ENCODE results near the gene RSPH1.

DNA sequence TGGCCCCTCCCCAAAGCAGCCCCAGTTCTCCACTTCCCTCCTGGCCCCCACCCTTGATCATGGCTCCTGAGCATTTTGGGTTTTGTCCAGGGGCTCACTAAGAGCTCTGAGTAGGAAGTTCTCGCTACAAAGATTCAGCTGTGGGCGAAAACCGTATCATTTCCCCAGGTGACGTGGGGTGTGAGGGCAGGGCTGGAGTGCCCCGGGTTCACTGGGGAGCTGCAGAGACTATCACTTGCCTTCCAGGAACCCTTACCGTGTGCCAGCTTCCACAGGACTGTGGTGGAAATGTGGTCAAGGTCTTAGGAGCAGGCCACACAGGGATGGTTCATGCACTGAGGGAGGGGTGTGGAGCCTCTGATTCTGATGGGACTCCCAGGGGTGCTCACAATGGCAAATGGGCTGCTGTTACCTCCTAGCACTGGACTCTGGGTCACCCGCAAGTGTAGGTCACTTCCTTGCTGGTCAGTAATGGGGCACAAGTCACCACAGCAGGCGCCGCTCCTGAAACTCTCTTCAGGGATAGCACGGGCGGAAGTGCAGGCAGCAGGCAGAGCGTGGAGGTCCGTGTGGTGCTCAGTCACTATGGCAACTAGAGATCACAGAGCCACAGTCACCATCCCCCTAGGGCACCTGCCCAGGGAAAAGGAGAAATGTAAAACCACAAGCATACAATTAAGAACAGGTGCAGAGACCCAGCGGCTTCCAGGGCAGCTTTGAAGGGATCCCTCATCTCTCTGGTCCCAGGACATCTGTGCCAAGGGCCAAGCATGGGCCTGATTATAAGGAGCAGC lies 35.4 kb downstream of the RSPH1 start:
- TF ChIP-seq SP1 (IDR thresholded peaks at IDR 0.05) (no peak), NFRKB (IDR thresholded peaks at IDR 0.05) (no peak), ELF4 (IDR thresholded peaks at IDR 0.05) (no peak), LEF1 (IDR thresholded peaks at IDR 0.05; ENCODE audit: borderline replicate concordance) (no peak), FOXK2 (IDR thresholded peaks at IDR 0.05) (no peak), FOXA1 (IDR thresholded peaks at IDR 0.05) (no peak), FOXM1 (IDR thresholded peaks at IDR 0.05; ENCODE audit: borderline replicate concordance) (no peak), BHLHE40 (IDR thresholded peaks at IDR 0.05; ENCODE audit: borderline replicate concordance) (no peak), ZNF384 (IDR thresholded peaks at IDR 0.05) (no peak), SUZ12 (IDR thresholded peaks at IDR 0.05) (no peak), TARDBP (IDR thresholded peaks at IDR 0.05) (no peak)
- TF ChIP-seq, protein P1, sequence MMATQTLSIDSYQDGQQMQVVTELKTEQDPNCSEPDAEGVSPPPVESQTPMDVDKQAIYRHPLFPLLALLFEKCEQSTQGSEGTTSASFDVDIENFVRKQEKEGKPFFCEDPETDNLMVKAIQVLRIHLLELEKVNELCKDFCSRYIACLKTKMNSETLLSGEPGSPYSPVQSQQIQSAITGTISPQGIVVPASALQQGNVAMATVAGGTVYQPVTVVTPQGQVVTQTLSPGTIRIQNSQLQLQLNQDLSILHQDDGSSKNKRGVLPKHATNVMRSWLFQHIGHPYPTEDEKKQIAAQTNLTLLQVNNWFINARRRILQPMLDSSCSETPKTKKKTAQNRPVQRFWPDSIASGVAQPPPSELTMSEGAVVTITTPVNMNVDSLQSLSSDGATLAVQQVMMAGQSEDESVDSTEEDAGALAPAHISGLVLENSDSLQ (IDR thresholded peaks at IDR 0.05), result no peak

Measured in HEK293T (cell line).